ENCODE measurements around the gene PPOX.

The PPOX gene

GRCh38 chr1:161198194-161198896, 32.1 kb downstream of the PPOX start:
- no peak for DNase-seq (ENCODE audit: low read depth)

- no peak for DNase-seq (ENCODE audit: low read depth)
Measured at GRCh38 chr1:161198897-161199431, 32.7 kb downstream of the PPOX start, which contains the start of gene ADAMTS4. Gene ADAMTS4 (minus strand): TSS chr1:161199054. CDS start chr1:161198627, 427 bp downstream.

- no peak for DNase-seq (ENCODE audit: low read depth)
Measured at GRCh38 chr1:161199506-161200139, 33.4 kb downstream of the PPOX start.

GRCh38 chr1:161200421-161200991, 34.3 kb downstream of the PPOX start:
- DNase-seq (ENCODE audit: low read depth): no peak

- DNase-seq (ENCODE audit: low read depth): no peak
Measured at GRCh38 chr1:161200992-161201835, 35.0 kb downstream of the PPOX start.

GRCh38 chr1:161201836-161202712, 35.8 kb downstream of the PPOX start, which contains the start of gene NDUFS2:
Gene NDUFS2 (plus strand): TSS chr1:161202367. CDS start chr1:161202386, 19 bp downstream.
- peak; percentile 99 for DNase-seq (ENCODE audit: low read depth)

- DNase-seq (ENCODE audit: low read depth): peak; percentile 37
Measured at GRCh38 chr1:161206411-161207140, 40.4 kb downstream of the PPOX start.

- DNase-seq (ENCODE audit: low read depth): peak; percentile 55
Measured at GRCh38 chr1:161207173-161207572, 40.9 kb downstream of the PPOX start.

GRCh38 chr1:161209790-161210409, 43.7 kb downstream of the PPOX start:
- peak; percentile 60 for DNase-seq (ENCODE audit: low read depth)

- no peak for DNase-seq (ENCODE audit: low read depth)
Measured at GRCh38 chr1:161214369-161214768, 48.1 kb downstream of the PPOX start.

GRCh38 chr1:161215076-161215475, 48.9 kb downstream of the PPOX start, which contains the start of gene FCER1G:
Gene FCER1G (plus strand): TSS chr1:161215295. CDS start chr1:161215322, 27 bp downstream.
- DNase-seq (ENCODE audit: low read depth): no peak

- peak; percentile 90 for DNase-seq (ENCODE audit: low read depth)
Measured at GRCh38 chr1:161216945-161217712, 50.9 kb downstream of the PPOX start.

- no peak for DNase-seq (ENCODE audit: low read depth)
Measured at GRCh38 chr1:161217831-161218230, 51.6 kb downstream of the PPOX start.

- DNase-seq (ENCODE audit: low read depth): no peak
Measured at GRCh38 chr1:161218301-161219077, 52.3 kb downstream of the PPOX start.

- no peak for DNase-seq (ENCODE audit: low read depth)
Measured at GRCh38 chr1:161219078-161219892, 53.1 kb downstream of the PPOX start.

GRCh38 chr1:161220002-161220401, 53.8 kb downstream of the PPOX start:
- no peak for DNase-seq (ENCODE audit: low read depth)
